Measurements from ENCODE around the gene CDR2.

DNA sequence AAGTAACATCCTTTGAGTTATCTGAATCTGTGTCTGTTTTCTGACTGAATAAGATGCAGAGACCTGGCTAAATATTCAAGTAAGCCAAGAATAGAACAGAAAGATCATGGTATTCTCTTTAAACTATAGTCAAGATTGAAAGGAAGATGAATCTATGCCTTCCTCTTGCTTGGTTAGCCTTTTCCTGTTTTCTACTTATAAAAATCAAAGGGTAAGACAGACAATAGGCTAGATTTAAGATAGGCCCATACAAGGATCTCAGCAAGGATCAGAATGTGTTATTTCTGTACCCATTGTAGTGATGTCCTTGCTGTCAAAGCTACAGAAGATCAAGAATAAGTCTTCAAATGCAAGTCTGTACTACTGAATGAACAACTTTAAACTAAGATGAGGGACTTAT lies 7.0 kb upstream of the CDR2 start:
- TF ChIP-seq, protein P1, sequence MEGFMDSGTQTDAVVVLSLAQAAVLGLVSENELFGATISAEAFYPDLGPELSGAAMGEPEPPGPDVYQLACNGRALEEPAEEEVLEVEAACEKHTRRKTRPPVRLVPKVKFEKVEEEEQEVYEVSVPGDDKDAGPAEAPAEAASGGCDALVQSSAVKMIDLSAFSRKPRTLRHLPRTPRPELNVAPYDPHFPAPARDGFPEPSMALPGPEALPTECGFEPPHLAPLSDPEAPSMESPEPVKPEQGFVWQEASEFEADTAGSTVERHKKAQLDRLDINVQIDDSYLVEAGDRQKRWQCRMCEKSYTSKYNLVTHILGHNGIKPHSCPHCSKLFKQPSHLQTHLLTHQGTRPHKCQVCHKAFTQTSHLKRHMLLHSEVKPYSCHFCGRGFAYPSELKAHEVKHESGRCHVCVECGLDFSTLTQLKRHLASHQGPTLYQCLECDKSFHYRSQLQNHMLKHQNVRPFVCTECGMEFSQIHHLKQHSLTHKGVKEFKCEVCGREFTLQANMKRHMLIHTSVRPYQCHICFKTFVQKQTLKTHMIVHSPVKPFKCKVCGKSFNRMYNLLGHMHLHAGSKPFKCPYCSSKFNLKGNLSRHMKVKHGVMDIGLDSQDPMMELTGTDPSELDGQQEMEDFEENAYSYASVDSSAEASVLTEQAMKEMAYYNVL (CRISPR knock-in tag; IDR thresholded peaks at IDR 0.05; ENCODE audit: borderline replicate concordance) = no peak
- no peak for TF ChIP-seq SP1 (IDR thresholded peaks at IDR 0.05)
- TF ChIP-seq SP1 (CRISPR knock-in tag; IDR thresholded peaks at IDR 0.05) = no peak
- no peak for TF ChIP-seq KMT2B (CRISPR knock-in tag; IDR thresholded peaks at IDR 0.05)
- no peak for TF ChIP-seq EZH2 (conservative IDR thresholded peaks at IDR 0.05; ENCODE audit: low read depth, low read length)
- no peak for TF ChIP-seq JUNB (CRISPR knock-in tag; IDR thresholded peaks at IDR 0.05; ENCODE audit: borderline replicate concordance)
- TF ChIP-seq ZNF337 (CRISPR knock-in tag; IDR thresholded peaks at IDR 0.05; ENCODE audit: borderline replicate concordance, low read depth) = no peak

All from HepG2 (cell line).